Sigmoid colon (tissue), 7 donors: ENCODE results near the gene RASGRF2. TPM values are rescaled to one million over a fixed set of nuclear protein-coding genes. Genes with fewer than 3 reads are reported as not detected.

ENCODE experiments used
- DNase-seq: peaks from one replicate; pipeline ENCODE4 v3.0.0-alpha.2; 2019
- H3K27ac ChIP-seq, 4 donors: fragments of 200-600 bp; sonication (generic); one replicate each; pipeline ENCODE4 v1.5.1; 2016 to 2019; ENCODE audit warnings: mild to moderate bottlenecking in 1 of 4
- H3K27me3 ChIP-seq, 3 donors: fragments of 200-600 bp; sonication (generic); one replicate each; pipeline ENCODE4 v1.5.1; 2019; ENCODE audit warnings: mild to moderate bottlenecking in 1 of 3
- H3K36me3 ChIP-seq, 4 donors: fragments of 200-600 bp; sonication (generic); one replicate each; pipeline ENCODE4 v1.5.1; 2016 to 2019
- H3K4me1 ChIP-seq, 4 donors: fragments of 200-600 bp; sonication (generic); one replicate each; pipeline ENCODE4 v1.5.1; 2017 to 2019
- H3K4me3 ChIP-seq, 4 donors: fragments of 200-600 bp; sonication (generic); one replicate each; pipeline ENCODE4 v1.5.1; 2017 to 2019; ENCODE audit warnings: mild to moderate bottlenecking in 2 of 4, moderate library complexity in 1 of 4
- H3K9me3 ChIP-seq, 4 donors: fragments of 200-600 bp in 3 of 4; sonication (generic) in 3 of 4; one replicate each; pipeline versions ENCODE4 v1.5.1 to v1.6.1; 2013 to 2019
- EP300 ChIP-seq, 4 donors: sonication (generic); formaldehyde crosslinking; IDR thresholded peaks; one replicate each; pipeline ENCODE4 v1.6.1; 2017; ENCODE audit warnings: antibody characterized with exemption in 4 of 4
- POLR2A ChIP-seq, 2 donors: fragments of 450-650 bp; IDR thresholded peaks; one replicate each; pipeline ENCODE4 v1.6.1; 2016; ENCODE audit warnings: antibody characterized with exemption in 2 of 2, mild to moderate bottlenecking in 2 of 2, moderate library complexity in 2 of 2
- POLR2AphosphoS5 ChIP-seq, 4 donors: sonication (generic); formaldehyde crosslinking; IDR thresholded peaks; one replicate each; pipeline ENCODE4 v1.6.1; 2017; ENCODE audit warnings: antibody characterized with exemption in 4 of 4
- WGBS, 2 donors: extraction: QIAGEN DNeasy Blood & Tissue Kit; methylation state at CpG; one replicate each; pipeline ENCODE4 v1.1.7; 2013; 5-methylcytosine and 5-hydroxymethylcytosine counted together
- intact Hi-C: fragments of 100-400 bp; cut with DNase I; formaldehyde crosslinking; loops from one replicate; pipeline ENCODE4 v1.15.1; 2023
- polyA plus RNA-seq, 3 donors: library from polyadenylated mRNA; stranded (reverse); fragments of 200-250 nt; gene quantifications; one replicate each; pipeline ENCODE4 v1.2.3, GENCODE V29; 2013
- total RNA-seq, 4 donors: library from RNA; depleted of rRNA; stranded (reverse); fragments of >200 nt; gene quantifications; one replicate each; pipeline ENCODE4 v1.1.0, GENCODE V29; 2016
- TF ChIP-seq, protein P1 (sequence below), 4 experiments: fragments of 450-650 bp in 3 of 4; fragments of 200-600 bp in 1 of 4; IDR thresholded peaks; one replicate each; pipeline ENCODE4 v1.5.1; 2016 to 2019; ENCODE audit warnings: antibody characterized with exemption in 4 of 4, mild to moderate bottlenecking in 3 of 4, moderate library complexity in 2 of 4
- donor health status: healthy with polysubstance abuse.
- donor health status: Bipolar disorder and iron deficiency.
- donor health status: healthy.

The RASGRF2 gene
- total and polyA plus RNA-seq, 7 donors = under 0.01 to 9.5 (median 6.8) TPM

DNA sequence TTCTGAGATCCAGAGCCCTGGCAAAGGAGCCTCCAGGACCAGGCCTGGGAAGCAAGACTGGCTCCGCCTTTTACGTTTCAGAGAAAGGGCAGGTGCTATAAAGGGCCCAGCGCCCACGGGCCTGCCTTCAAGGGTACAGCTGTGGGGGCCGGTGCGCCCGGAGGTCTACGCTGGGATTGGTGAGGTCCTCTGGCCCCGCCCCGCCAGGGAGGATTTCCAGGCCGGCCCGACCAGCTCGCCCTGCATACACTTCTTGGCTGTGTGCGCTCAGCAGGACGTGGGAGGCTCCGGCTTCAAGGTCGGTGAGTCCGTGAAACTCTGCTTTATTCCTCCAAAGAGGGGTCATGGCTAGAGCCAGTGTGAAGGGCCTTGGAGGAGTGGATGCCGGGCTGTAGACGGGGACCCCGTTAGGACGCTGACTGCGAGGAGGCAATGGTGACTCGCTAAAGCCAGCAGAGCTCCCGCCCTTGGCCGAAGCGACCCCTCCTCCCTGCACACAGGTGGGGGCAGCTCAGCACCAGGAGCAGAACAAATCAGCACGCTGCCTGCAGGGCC lies 273.0 kb downstream of the RASGRF2 start, which contains the start of gene CKMT2:
Gene CKMT2 (plus strand): TSS at position 243 of the 555 bp plus-strand sequence. CDS start 17,811 bp downstream, outside the sequence.
- H3K27ac ChIP-seq = peak within 1 kb of the TSS; percentile 72 to 80 (median 78)
- peak; percentile 86 for DNase-seq
- peak within 1 kb of the TSS; percentile 15 to 47 (median 44) for H3K4me3 ChIP-seq
- H3K36me3 ChIP-seq = no peaks in the 10 kb centered on the region
- peaks cover 0 to 31% (median 22%) of the 10 kb centered on the region in 4 donors for H3K4me1 ChIP-seq
- no peaks in the 10 kb centered on the region for H3K9me3 ChIP-seq
- 8 to 18% methylated on average over 28 of the region's 28 CpGs for WGBS, 2 donors
- H3K27me3 ChIP-seq = no peaks in the 10 kb centered on the region
- TF ChIP-seq EP300 (IDR thresholded peaks at IDR 0.05) (no peak), POLR2A (IDR thresholded peaks at IDR 0.05) (no peak), POLR2AphosphoS5 (IDR thresholded peaks at IDR 0.05) (peak; percentile 26 to 75 (median 58))
- TF ChIP-seq, protein P1, sequence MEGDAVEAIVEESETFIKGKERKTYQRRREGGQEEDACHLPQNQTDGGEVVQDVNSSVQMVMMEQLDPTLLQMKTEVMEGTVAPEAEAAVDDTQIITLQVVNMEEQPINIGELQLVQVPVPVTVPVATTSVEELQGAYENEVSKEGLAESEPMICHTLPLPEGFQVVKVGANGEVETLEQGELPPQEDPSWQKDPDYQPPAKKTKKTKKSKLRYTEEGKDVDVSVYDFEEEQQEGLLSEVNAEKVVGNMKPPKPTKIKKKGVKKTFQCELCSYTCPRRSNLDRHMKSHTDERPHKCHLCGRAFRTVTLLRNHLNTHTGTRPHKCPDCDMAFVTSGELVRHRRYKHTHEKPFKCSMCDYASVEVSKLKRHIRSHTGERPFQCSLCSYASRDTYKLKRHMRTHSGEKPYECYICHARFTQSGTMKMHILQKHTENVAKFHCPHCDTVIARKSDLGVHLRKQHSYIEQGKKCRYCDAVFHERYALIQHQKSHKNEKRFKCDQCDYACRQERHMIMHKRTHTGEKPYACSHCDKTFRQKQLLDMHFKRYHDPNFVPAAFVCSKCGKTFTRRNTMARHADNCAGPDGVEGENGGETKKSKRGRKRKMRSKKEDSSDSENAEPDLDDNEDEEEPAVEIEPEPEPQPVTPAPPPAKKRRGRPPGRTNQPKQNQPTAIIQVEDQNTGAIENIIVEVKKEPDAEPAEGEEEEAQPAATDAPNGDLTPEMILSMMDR (IDR thresholded peaks at IDR 0.05) = no peak
- intact Hi-C loops = loop anchor here (2.0 kb wide), 1 partner anchor 66 kb away; no protein-coding TSS in a partner anchor

DNA sequence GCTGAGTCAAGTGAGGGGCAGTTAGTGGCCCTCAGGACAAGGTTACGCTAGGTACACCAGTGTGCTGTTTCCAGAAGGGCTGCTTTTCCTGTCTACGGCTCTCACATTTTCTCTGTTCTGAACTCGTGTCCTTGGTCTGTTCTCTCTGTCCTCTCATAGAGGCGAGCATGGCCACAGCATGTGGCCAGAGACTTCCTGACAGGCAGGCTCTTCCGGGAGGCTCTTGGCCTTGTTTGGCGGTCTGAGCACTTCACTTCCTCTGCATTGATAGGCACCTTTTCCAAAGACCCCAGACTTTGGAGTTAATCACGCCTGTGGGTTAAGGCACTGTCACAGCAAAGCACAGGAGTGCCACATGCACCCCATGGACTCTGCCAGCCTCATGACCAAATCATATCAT lies 274.1 kb downstream of the RASGRF2 start:
- Histone ChIP-seq H3K27ac (peak overlapping the region in 3 of 4 donors; percentile 77 to 80 (median 78)), H3K4me1 (peaks cover 0 to 31% (median 22%) of the 10 kb centered on the region in 4 donors), H3K4me3 (no peak overlapping the region), H3K36me3 (no peaks in the 10 kb centered on the region), H3K9me3 (no peaks in the 10 kb centered on the region), H3K27me3 (no peaks in the 10 kb centered on the region)
- DNase-seq = no peak
- 91 to 94% methylated on average over 7 of the region's 7 CpGs for WGBS, 2 donors
- TF ChIP-seq POLR2A (IDR thresholded peaks at IDR 0.05) (no peak), POLR2AphosphoS5 (IDR thresholded peaks at IDR 0.05) (no peak), EP300 (IDR thresholded peaks at IDR 0.05) (no peak)
- TF ChIP-seq, protein P1 (IDR thresholded peaks at IDR 0.05) = no peak
- intact Hi-C loops = no loop called here

DNA sequence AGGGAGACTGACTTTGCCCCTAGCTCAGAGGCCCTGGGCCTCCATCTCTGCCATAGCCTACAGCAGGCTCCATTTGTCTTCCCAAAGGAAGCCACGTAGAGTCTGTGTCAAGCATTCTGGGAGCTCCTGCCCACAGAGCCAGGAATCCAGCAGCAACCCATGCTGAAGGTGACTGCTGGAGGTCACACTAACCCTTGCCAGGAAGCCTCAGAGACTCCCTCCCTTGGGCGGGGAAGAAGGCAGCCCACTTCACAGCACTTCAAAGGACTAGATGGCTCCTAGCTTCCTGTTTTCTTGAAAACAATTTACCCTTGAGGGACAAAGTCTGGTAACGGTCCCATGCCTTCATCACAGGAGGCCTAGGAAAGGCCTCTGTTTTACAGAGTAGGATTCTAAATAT lies 274.6 kb downstream of the RASGRF2 start:
- Histone ChIP-seq H3K9me3 (no peaks in the 10 kb centered on the region), H3K27me3 (no peaks in the 10 kb centered on the region), H3K36me3 (no peaks in the 10 kb centered on the region), H3K27ac (peak overlapping the region in 3 of 4 donors; percentile 3 to 80 (median 78)), H3K4me3 (no peak overlapping the region), H3K4me1 (peaks cover 0 to 31% (median 22%) of the 10 kb centered on the region in 4 donors)
- 69 to 81% methylated on average over 3 of the region's 3 CpGs for WGBS, 2 donors
- DNase-seq = no peak
- TF ChIP-seq POLR2AphosphoS5 (IDR thresholded peaks at IDR 0.05) (no peak), EP300 (IDR thresholded peaks at IDR 0.05) (no peak), POLR2A (IDR thresholded peaks at IDR 0.05) (no peak)
- TF ChIP-seq, protein P1 (IDR thresholded peaks at IDR 0.05) = no peak
- intact Hi-C loops = no loop called here

DNA sequence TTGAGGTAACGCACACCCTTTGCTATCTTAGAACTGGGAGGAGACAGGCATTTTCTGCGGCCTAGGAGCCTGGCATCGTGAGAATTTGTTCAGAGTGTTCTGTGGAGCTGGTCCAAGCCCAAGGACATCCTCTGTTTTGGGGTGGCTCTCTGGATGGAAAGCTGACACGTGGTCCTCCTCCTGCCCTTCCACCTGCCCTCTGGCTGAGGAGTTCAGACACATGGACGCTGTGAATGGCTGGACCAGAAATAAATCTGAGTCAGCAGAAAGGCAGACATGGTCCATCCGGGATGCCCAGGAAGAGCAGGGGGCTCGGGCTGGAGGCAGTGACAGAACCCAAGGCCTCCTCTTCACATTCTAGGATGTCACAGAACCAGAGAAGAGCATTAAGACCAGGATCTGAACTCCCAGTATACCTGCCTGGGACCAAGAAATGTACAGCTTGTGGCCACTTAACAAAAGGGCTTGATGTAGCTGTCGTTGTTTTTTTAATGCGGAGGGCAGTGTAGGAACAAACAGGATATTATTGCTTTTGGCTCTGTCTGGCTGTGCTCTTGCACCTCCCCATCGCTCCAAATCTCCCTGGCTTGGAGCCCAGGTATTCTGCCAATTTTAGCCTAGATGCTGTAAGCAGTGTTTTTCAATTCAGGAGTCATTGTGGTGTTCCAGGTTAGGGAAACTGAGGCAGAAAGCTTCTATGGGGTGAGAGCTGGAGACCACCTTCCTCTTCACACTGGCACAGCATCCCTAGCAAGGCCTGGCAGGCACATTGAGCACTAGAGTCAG lies 275.3 kb downstream of the RASGRF2 start:
- TF ChIP-seq POLR2AphosphoS5 (IDR thresholded peaks at IDR 0.05) (no peak), EP300 (IDR thresholded peaks at IDR 0.05) (no peak), POLR2A (IDR thresholded peaks at IDR 0.05) (no peak)
- no peaks in the 10 kb centered on the region for H3K9me3 ChIP-seq
- no peaks in the 10 kb centered on the region for H3K36me3 ChIP-seq
- peak overlapping the region in 2 of 4 donors; percentile 78 to 80 for H3K27ac ChIP-seq
- no peak for DNase-seq
- intact Hi-C loops = no loop called here
- H3K4me3 ChIP-seq = no peak overlapping the region
- H3K4me1 ChIP-seq = peaks cover 0 to 31% (median 22%) of the 10 kb centered on the region in 4 donors
- no peaks in the 10 kb centered on the region for H3K27me3 ChIP-seq
- 79 to 84% methylated on average over 10 of the region's 10 CpGs for WGBS, 2 donors

GRCh38 chr5:81238460-81238859 lies 278.3 kb downstream of the RASGRF2 start:
- intact Hi-C loops = no loop called here
- Histone ChIP-seq H3K4me3 (no peak overlapping the region), H3K27ac (no peak overlapping the region), H3K4me1 (peaks cover 0 to 19% (median 8%) of the 10 kb centered on the region in 4 donors), H3K36me3 (no peaks in the 10 kb centered on the region), H3K9me3 (no peaks in the 10 kb centered on the region), H3K27me3 (no peaks in the 10 kb centered on the region)
- no peak for DNase-seq
- TF ChIP-seq, protein P1 (IDR thresholded peaks at IDR 0.05) = no peak
- no peak for TF ChIP-seq POLR2A (IDR thresholded peaks at IDR 0.05)
- no peak for TF ChIP-seq POLR2AphosphoS5 (IDR thresholded peaks at IDR 0.05)
- no peak for TF ChIP-seq EP300 (IDR thresholded peaks at IDR 0.05)
- WGBS, 2 donors = 91 to 93% methylated on average over 4 of the region's 4 CpGs
